Measurements from ENCODE around the gene PTPRD. TPM values are rescaled to one million over a fixed set of nuclear protein-coding genes. Genes with fewer than 3 reads are reported as not detected.

The PTPRD gene
- total and polyA plus RNA-seq, 9 donors: 45.2 to 104 (median 80.0) TPM

DNA sequence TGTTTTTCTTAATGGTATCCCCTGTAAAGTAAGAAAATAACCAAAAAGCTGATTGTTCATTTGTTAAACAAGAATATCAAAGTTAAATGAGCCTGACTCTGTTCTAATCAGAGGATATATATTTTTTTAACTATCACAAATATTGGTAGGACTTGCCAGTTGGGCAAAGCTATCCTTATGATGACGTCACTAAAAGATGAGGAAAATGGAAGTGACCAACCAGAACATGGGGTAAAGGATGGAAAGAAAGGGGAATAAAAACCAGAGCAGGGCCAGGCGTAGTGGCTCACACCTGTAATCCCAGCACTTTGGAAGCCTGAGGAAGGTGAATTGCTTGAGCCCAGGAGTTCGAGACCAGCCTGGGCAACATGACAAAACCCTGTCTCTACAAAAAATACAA lies 2001.6 kb downstream of the PTPRD start:
- Histone ChIP-seq H3K4me1 (ENCODE audit: control insufficient read depth, insufficient read depth, low read length) (no peaks in the 10 kb centered on the region), H3K9me3 (replicated peaks; ENCODE audit: control insufficient read depth, low read depth, low read length) (no peaks in the 10 kb centered on the region), H3K4me3 (ENCODE audit: low read length) (no peak overlapping the region), H3K36me3 (ENCODE audit: control insufficient read depth, insufficient read depth, low read length) (no peaks in the 10 kb centered on the region), H3K27ac (ENCODE audit: low read length) (no peak overlapping the region), H3K27me3 (ENCODE audit: control insufficient read depth, insufficient read depth, low read length) (no peaks in the 10 kb centered on the region)
- DNase-seq: no peak
- 100% methylated on average over 1 of the region's 3 CpGs for WGBS (ENCODE audit: insufficient coverage)

DNA sequence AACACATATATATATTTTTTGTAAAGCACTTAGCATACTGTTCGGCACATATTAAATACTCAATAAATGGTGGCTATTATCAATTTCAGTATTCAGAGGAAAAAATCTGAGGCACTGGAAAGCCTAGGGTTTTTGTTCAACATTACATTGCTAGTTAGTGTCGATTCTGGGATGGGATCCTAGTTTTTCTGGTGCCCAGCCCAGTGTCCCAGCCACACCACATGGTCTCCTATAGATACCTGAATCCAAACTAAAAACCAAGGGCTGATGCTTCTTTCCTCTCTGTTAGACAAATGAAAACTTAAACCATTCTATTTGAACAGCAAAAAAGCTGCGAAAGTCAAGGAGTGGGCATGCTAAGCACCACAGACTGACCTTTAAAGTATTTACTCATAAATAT lies 2002.5 kb downstream of the PTPRD start:
- no peak overlapping the region for H3K4me3 ChIP-seq (ENCODE audit: low read length)
- H3K4me1 ChIP-seq (ENCODE audit: control insufficient read depth, insufficient read depth, low read length): no peaks in the 10 kb centered on the region
- 100% methylated on average over 1 of the region's 3 CpGs for WGBS (ENCODE audit: insufficient coverage)
- H3K36me3 ChIP-seq (ENCODE audit: control insufficient read depth, insufficient read depth, low read length): no peaks in the 10 kb centered on the region
- no peaks in the 10 kb centered on the region for H3K27me3 ChIP-seq (ENCODE audit: control insufficient read depth, insufficient read depth, low read length)
- H3K27ac ChIP-seq (ENCODE audit: low read length): no peak overlapping the region
- H3K9me3 ChIP-seq (replicated peaks; ENCODE audit: control insufficient read depth, low read depth, low read length): no peaks in the 10 kb centered on the region
- no peak for DNase-seq

GRCh38 chr9:8605096-8605495 lies 2007.7 kb downstream of the PTPRD start:
- no CpG with 5 or more reads among the region's 2 CpGs for WGBS (ENCODE audit: insufficient coverage)
- no peaks in the 10 kb centered on the region for H3K9me3 ChIP-seq (replicated peaks; ENCODE audit: control insufficient read depth, low read depth, low read length)
- no peak for DNase-seq
- H3K4me3 ChIP-seq (ENCODE audit: low read length): no peak overlapping the region
- H3K4me1 ChIP-seq (ENCODE audit: control insufficient read depth, insufficient read depth, low read length): no peaks in the 10 kb centered on the region
- no peaks in the 10 kb centered on the region for H3K27me3 ChIP-seq (ENCODE audit: control insufficient read depth, insufficient read depth, low read length)
- no peaks in the 10 kb centered on the region for H3K36me3 ChIP-seq (ENCODE audit: control insufficient read depth, insufficient read depth, low read length)
- no peak overlapping the region for H3K27ac ChIP-seq (ENCODE audit: low read length)

DNA sequence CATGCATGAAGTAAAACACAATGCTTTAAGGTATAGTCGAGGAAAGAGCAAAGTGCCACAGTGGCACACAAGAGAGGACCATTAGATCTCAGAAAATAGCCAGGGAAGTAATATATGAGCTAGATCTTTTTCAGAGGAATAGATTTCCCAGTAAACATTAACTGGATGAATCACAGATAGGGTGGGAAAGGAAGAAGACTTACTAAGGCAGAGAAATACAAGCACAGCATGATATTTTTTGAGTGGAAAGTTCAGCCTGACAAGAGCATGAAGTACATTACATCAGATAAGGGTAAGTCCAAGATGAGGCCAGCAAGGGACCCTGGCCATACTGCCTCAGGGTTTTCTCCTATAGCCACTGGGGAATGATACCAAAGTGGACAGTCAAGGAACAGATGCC lies 2008.6 kb downstream of the PTPRD start:
- Histone ChIP-seq H3K27ac (ENCODE audit: low read length) (no peak overlapping the region), H3K9me3 (replicated peaks; ENCODE audit: control insufficient read depth, low read depth, low read length) (no peaks in the 10 kb centered on the region), H3K4me1 (ENCODE audit: control insufficient read depth, insufficient read depth, low read length) (no peaks in the 10 kb centered on the region), H3K27me3 (ENCODE audit: control insufficient read depth, insufficient read depth, low read length) (no peaks in the 10 kb centered on the region), H3K4me3 (ENCODE audit: low read length) (no peak overlapping the region), H3K36me3 (ENCODE audit: control insufficient read depth, insufficient read depth, low read length) (no peaks in the 10 kb centered on the region)
- DNase-seq: no peak
- WGBS (ENCODE audit: insufficient coverage): no CpG with 5 or more reads among the region's 1 CpG

GRCh38 chr9:8600914-8601680 lies 2011.7 kb downstream of the PTPRD start:
- H3K9me3 ChIP-seq (replicated peaks; ENCODE audit: control insufficient read depth, low read depth, low read length): no peaks in the 10 kb centered on the region
- WGBS (ENCODE audit: insufficient coverage): 93% methylated on average over 2 of the region's 4 CpGs
- no peak for DNase-seq
- H3K4me3 ChIP-seq (ENCODE audit: low read length): no peak overlapping the region
- no peaks in the 10 kb centered on the region for H3K27me3 ChIP-seq (ENCODE audit: control insufficient read depth, insufficient read depth, low read length)
- no peaks in the 10 kb centered on the region for H3K36me3 ChIP-seq (ENCODE audit: control insufficient read depth, insufficient read depth, low read length)
- no peak overlapping the region for H3K27ac ChIP-seq (ENCODE audit: low read length)
- H3K4me1 ChIP-seq (ENCODE audit: control insufficient read depth, insufficient read depth, low read length): no peaks in the 10 kb centered on the region

GRCh38 chr9:8599937-8600336 lies 2012.9 kb downstream of the PTPRD start:
- 100% methylated on average over 2 of the region's 5 CpGs for WGBS (ENCODE audit: insufficient coverage)

DNA sequence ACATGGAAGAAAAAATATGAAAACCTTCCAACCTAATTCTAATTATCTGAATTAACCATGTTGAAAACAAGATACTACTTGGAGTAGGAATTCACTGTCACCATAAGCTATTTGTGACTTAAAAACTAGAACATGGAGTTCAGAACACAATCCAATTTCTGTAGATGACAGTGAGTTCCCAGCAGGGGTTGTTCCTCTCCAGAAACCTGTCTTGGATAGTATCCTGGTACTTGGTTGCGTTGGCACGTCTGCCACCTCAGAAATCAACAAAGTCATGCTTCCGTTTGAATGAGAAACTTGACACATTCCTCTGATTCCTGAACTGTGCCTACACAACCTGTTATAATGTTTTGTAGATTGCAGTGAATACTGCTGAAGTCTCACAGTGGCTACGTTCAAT lies 2023.3 kb downstream of the PTPRD start:
- peaks cover 3% of the 10 kb centered on the region for H3K4me1 ChIP-seq (ENCODE audit: control insufficient read depth, insufficient read depth, low read length)
- H3K27ac ChIP-seq (ENCODE audit: low read length): no peak overlapping the region
- no peak for DNase-seq
- no peaks in the 10 kb centered on the region for H3K27me3 ChIP-seq (ENCODE audit: control insufficient read depth, insufficient read depth, low read length)
- no peak overlapping the region for H3K4me3 ChIP-seq (ENCODE audit: low read length)
- WGBS (ENCODE audit: insufficient coverage): no CpG with 5 or more reads among the region's 4 CpGs
- no peaks in the 10 kb centered on the region for H3K9me3 ChIP-seq (replicated peaks; ENCODE audit: control insufficient read depth, low read depth, low read length)
- no peaks in the 10 kb centered on the region for H3K36me3 ChIP-seq (ENCODE audit: control insufficient read depth, insufficient read depth, low read length)

More at GRCh38 chr9:8599937-8600336, 2012.9 kb downstream of the PTPRD start:
- Histone ChIP-seq H3K27ac (ENCODE audit: low read length) (no peak overlapping the region), H3K36me3 (ENCODE audit: control insufficient read depth, insufficient read depth, low read length) (no peaks in the 10 kb centered on the region), H3K27me3 (ENCODE audit: control insufficient read depth, insufficient read depth, low read length) (no peaks in the 10 kb centered on the region), H3K4me1 (ENCODE audit: control insufficient read depth, insufficient read depth, low read length) (no peaks in the 10 kb centered on the region), H3K4me3 (ENCODE audit: low read length) (no peak overlapping the region), H3K9me3 (replicated peaks; ENCODE audit: control insufficient read depth, low read depth, low read length) (no peaks in the 10 kb centered on the region)
- no peak for DNase-seq

DNA sequence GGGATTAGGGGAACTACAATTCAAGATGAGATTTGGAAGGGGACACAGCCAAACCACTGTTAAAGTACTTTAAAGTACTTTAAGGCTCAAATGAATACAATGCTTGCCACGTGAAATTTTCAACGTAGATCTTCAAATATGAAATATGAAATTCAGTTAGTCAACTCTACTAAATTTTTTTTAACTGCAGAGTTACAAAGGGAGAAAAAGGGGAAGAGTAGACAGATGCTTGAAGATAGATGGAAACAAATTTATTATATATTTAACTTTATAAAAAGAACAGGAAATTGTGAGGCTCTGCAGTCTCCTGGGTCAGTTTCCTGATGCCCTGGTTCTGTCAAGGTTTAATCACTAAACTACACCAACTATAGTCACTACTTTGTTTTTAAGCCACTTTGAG lies 2027.8 kb downstream of the PTPRD start:
- WGBS (ENCODE audit: insufficient coverage): no CpG with 5 or more reads among the region's 2 CpGs
- H3K4me3 ChIP-seq (ENCODE audit: low read length): no peak overlapping the region
- no peaks in the 10 kb centered on the region for H3K27me3 ChIP-seq (ENCODE audit: control insufficient read depth, insufficient read depth, low read length)
- DNase-seq: no peak
- peaks cover 3% of the 10 kb centered on the region for H3K4me1 ChIP-seq (ENCODE audit: control insufficient read depth, insufficient read depth, low read length)
- H3K27ac ChIP-seq (ENCODE audit: low read length): no peak overlapping the region
- H3K9me3 ChIP-seq (replicated peaks; ENCODE audit: control insufficient read depth, low read depth, low read length): no peaks in the 10 kb centered on the region
- H3K36me3 ChIP-seq (ENCODE audit: control insufficient read depth, insufficient read depth, low read length): no peaks in the 10 kb centered on the region

GRCh38 chr9:8579661-8580060 lies 2033.1 kb downstream of the PTPRD start:
- H3K27ac ChIP-seq (ENCODE audit: low read length): no peak overlapping the region
- DNase-seq: no peak
- H3K4me1 ChIP-seq (ENCODE audit: control insufficient read depth, insufficient read depth, low read length): no peaks in the 10 kb centered on the region
- no peak overlapping the region for H3K4me3 ChIP-seq (ENCODE audit: low read length)
- 77% methylated on average over 2 of the region's 2 CpGs for WGBS (ENCODE audit: insufficient coverage)
- H3K9me3 ChIP-seq (replicated peaks; ENCODE audit: control insufficient read depth, low read depth, low read length): no peaks in the 10 kb centered on the region
- H3K27me3 ChIP-seq (ENCODE audit: control insufficient read depth, insufficient read depth, low read length): no peaks in the 10 kb centered on the region
- H3K36me3 ChIP-seq (ENCODE audit: control insufficient read depth, insufficient read depth, low read length): no peaks in the 10 kb centered on the region

DNA sequence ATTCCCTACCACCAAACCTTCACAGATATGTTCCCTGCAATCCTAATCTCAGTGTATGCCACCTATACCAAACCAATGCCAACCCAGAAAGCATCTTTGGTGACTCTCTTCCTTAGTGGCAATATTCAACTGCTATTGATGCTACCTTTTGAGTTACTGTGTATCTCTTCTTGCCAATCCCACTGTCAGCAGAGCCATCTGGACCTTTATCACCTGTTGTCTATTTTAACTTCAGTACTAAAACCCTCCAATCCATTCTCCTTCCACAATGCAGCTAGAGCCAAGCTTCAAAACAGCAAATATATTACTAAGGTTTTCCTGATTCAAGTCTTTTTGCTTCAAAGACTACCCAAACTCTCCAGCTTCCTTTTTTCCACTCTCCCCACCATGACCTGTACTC lies 2036.1 kb downstream of the PTPRD start:
- Histone ChIP-seq H3K36me3 (ENCODE audit: control insufficient read depth, insufficient read depth, low read length) (no peaks in the 10 kb centered on the region), H3K4me1 (ENCODE audit: control insufficient read depth, insufficient read depth, low read length) (no peaks in the 10 kb centered on the region), H3K27ac (ENCODE audit: low read length) (no peak overlapping the region), H3K9me3 (replicated peaks; ENCODE audit: control insufficient read depth, low read depth, low read length) (no peaks in the 10 kb centered on the region), H3K4me3 (ENCODE audit: low read length) (no peak overlapping the region), H3K27me3 (ENCODE audit: control insufficient read depth, insufficient read depth, low read length) (no peaks in the 10 kb centered on the region)
- DNase-seq: no peak

DNA sequence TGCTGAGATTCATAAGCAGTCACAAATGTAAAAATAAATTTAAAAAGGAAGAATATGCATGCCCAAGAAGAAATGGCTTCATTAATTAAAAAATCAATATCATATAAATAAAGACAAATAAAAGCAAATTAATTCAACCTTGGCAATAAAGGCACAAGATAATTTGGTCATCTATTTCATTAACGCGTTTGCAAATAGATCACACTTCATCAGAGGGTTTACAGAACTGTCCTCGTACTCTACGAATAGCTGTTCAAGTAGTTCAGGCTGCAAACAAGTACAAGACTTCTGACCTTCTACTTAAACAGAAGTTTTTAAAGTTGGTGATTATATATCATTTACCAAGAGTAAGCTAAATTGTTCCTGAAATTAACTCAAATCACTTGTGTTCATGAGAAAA lies 2038.0 kb downstream of the PTPRD start:
- Histone ChIP-seq H3K4me3 (ENCODE audit: low read length) (no peak overlapping the region), H3K9me3 (replicated peaks; ENCODE audit: control insufficient read depth, low read depth, low read length) (no peaks in the 10 kb centered on the region)
- WGBS (ENCODE audit: insufficient coverage): 100% methylated on average over 2 of the region's 4 CpGs

More for the DNA sequence above, 2038.0 kb downstream of the PTPRD start:
- H3K27ac ChIP-seq (ENCODE audit: low read length): no peak overlapping the region
- H3K4me1 ChIP-seq (ENCODE audit: control insufficient read depth, insufficient read depth, low read length): no peaks in the 10 kb centered on the region
- DNase-seq: no peak
- H3K27me3 ChIP-seq (ENCODE audit: control insufficient read depth, insufficient read depth, low read length): no peaks in the 10 kb centered on the region
- H3K36me3 ChIP-seq (ENCODE audit: control insufficient read depth, insufficient read depth, low read length): no peaks in the 10 kb centered on the region
